GM18861 (cell line): ENCODE results near the gene TEX55.
"Not testable (repeated sequence)": the region's sequence is repeated elsewhere in the genome, so short reads cannot be mapped to it uniquely, and the experiment has no call there.

Experiments used
- ATAC-seq: cut with Tn5 transposase; IDR thresholded peaks from one replicate; pipeline ENCODE4 v1.9.1; 2021; ENCODE audit not compliant: unreplicated experiment

Gene TEX55

GRCh38 chr3:119160361-119160760 lies 14.4 kb downstream of the TEX55 start:
- no peak for ATAC-seq

GRCh38 chr3:119160815-119161214 lies 14.8 kb downstream of the TEX55 start:
- ATAC-seq, result no peak

- ATAC-seq, result no peak
Measured at GRCh38 chr3:119161240-119161639, 15.3 kb downstream of the TEX55 start.

DNA sequence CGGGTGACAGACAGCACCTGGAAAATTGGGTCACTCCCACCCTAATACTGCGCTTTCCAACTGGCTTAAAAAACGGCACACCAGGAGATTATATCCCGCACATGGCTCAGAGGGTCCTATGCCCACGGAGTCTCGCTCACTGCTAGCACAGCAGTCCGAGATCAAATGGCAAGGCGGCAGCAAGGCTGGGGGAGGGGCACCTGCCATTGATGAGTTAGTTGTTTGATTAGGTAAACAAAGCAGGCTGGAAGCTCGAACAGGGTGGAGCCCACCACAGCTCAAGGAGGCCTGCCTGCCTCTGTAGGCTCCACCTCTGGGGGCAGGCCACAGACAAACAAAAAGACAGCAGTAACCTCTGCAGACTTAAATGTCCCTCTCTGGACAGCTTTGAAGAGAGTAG lies 18.8 kb downstream of the TEX55 start:
- not testable (repeated sequence) for ATAC-seq

GRCh38 chr3:119170821-119171220 lies 24.9 kb downstream of the TEX55 start:
- no peak for ATAC-seq

DNA sequence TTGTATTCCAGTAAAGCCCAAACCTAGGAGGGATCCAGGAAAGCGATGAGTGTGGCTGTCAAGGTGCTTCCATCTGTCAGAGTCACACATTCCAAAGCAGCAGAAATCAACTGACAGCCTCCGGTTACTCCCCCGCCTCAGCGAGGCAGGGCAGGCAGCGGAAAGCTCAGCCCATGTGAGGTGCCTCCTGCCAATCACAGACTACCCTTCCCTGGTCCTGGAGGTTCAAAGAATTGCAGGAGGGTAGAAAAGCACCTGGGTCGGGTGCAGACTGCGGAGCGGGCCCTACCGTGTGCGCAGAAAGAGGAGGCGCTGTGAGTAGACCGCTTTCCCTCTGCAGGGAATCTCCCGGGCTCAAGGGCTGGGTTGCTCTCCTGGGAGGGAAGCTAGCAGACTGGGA lies 27.4 kb downstream of the TEX55 start, which contains the start of gene UPK1B:
Gene UPK1B (plus strand): TSS at position 274 of the 400 bp plus-strand sequence. CDS start 13,144 bp downstream, outside the sequence.
- ATAC-seq, result no peak

- no peak for ATAC-seq
Measured at GRCh38 chr3:119175872-119176756, 30.1 kb downstream of the TEX55 start.

- no peak for ATAC-seq
Measured at GRCh38 chr3:119176778-119177177, 30.8 kb downstream of the TEX55 start.

- ATAC-seq, result no peak
Measured at GRCh38 chr3:119177321-119177720, 31.4 kb downstream of the TEX55 start.

GRCh38 chr3:119181765-119182164 lies 35.8 kb downstream of the TEX55 start:
- no peak for ATAC-seq

DNA sequence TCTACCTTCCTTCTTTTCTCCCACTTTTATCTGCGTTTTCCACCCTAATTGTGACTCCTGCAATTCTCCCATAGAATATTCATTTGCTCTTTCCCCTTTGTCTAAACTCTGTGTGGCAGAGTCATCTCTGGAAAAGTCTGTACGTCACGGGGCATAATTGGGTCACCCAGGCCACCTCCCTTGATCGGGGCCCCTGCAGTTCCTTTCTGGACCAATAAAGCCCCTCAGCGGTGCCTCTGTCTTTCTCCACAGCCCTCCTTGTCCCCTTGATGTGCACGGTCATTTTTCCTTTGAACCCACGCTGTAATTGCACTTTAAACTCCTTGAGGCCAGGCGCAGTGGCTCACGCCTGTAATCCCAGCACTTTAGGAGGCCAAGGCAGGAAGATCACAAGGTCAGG lies 38.1 kb downstream of the TEX55 start:
- ATAC-seq, result no peak

GRCh38 chr3:119184796-119185570 lies 39.0 kb downstream of the TEX55 start:
- ATAC-seq, result no peak

- no peak for ATAC-seq
Measured at GRCh38 chr3:119187266-119187665, 41.3 kb downstream of the TEX55 start.

DNA sequence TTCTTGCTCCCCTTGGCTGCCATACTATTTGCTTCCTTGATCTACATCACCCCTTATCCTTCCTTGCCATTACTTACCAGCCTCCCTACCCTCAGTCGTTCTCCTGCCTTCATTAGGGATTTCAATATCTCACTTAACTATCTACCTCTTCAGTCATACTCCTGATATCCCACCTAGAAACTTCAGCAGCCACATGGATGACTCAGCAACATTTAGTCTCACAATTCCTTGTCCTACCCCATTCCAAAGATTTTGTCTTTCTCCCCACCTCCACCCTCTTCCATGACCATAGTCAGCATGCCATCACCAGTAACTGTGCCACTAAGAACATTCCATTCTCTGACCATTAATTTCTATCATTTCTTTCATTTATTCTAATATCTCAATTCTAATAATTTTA lies 45.8 kb downstream of the TEX55 start:
- no peak for ATAC-seq

GRCh38 chr3:119194237-119195150 lies 48.5 kb downstream of the TEX55 start:
- no peak for ATAC-seq

GRCh38 chr3:119195151-119195476 lies 49.1 kb downstream of the TEX55 start:
- ATAC-seq, result no peak

DNA sequence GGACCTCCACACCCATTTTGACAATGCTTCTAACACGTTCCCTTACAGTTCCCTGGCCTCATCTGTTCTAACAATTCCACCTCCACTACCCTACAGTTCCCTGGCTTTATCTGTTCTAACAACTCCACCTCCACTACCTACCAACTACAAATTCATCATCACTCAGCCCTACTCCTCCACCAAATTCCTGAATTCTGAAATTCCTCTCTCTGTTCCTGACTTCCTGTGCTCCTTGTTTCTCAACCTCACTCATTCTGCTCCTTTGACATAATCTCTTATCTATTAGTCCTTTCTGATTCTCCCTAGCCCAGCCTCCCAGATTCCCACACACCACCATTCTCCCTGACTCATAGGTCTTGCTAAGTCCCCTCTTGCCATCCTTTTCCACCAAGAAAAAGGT lies 49.9 kb downstream of the TEX55 start:
- ATAC-seq, result no peak
